Natural killer cell treated with Interleukin-12 subunit alpha and Interleukin-12 subunit beta and Interleukin-15 and Interleukin-18, amount 100 ng/mL, for 72 hours (primary cell): Measurements from ENCODE around the gene GLRX3. TPM values are rescaled to one million over a fixed set of nuclear protein-coding genes. Genes with fewer than 3 reads are reported as not detected.
A peak's percentile ranks its signal among the peaks of the same experiment; 100 is the strongest.
"Not testable (repeated sequence)": the region's sequence is repeated elsewhere in the genome, so short reads cannot be mapped to it uniquely, and the experiment has no call there.

Source experiments
- ATAC-seq, 2 donors: fragments of 150-1000 bp; cut with Tn5 transposase in 1 of 2; sonication (Bioruptor Pico), chemical (Tn5 transposase) in 1 of 2; 2 replicates each; pipeline ENCODE4 v1.10.0; 2021
- DNase-seq: peaks from one replicate; pipeline ENCODE4 v3.0.0; 2022; ENCODE audit warnings: low spot score
- H3K27ac Mint-ChIP-seq, 2 donors: 1 replicate in 1 of 2; 2 replicates in 1 of 2; pipeline ENCODE4 v1.8.0; 2022; ENCODE audit warnings: mixed read lengths in 2 of 2, mild to moderate bottlenecking in 1 of 2, moderate library complexity in 1 of 2
- H3K27me3 Mint-ChIP-seq, 2 donors: 1 replicate in 1 of 2; 2 replicates in 1 of 2; pipeline ENCODE4 v1.8.0; 2022; ENCODE audit warnings: mixed read lengths in 2 of 2
- H3K36me3 Mint-ChIP-seq: one replicate; pipeline ENCODE4 v1.8.0; 2022; ENCODE audit warnings: mixed read lengths
- H3K4me1 Mint-ChIP-seq, 2 donors: 1 replicate in 1 of 2; 2 replicates in 1 of 2; pipeline ENCODE4 v1.8.0; 2022; ENCODE audit warnings: low read depth in 2 of 2, mixed read lengths in 2 of 2, mild to moderate bottlenecking in 1 of 2
- H3K4me3 Mint-ChIP-seq: one replicate; pipeline ENCODE4 v1.8.0; 2022; ENCODE audit warnings: mixed read lengths
- H3K9me3 Mint-ChIP-seq: 2 replicates; pipeline ENCODE4 v1.8.0; 2022; ENCODE audit warnings: mixed read lengths
- total RNA-seq, 2 donors: library from RNA; stranded (reverse); gene quantifications; one replicate each; pipeline ENCODE4 v1.2.3, GENCODE V29; 2022

Gene GLRX3
- 100 to 1,000 TPM in 1 of 2 donors, 10 to 100 TPM in 1; 95.0 to 103 TPM for total RNA-seq

- peak within 1 kb of the TSS; percentile 84 for H3K4me3 Mint-ChIP-seq
- peaks cover 6% of the 10 kb centered on the region for H3K36me3 Mint-ChIP-seq
- DNase-seq, result peak; percentile 89
- peak; percentile 93 to 96 for ATAC-seq
- peaks cover 24 to 28% of the 10 kb centered on the region in 2 donors for H3K4me1 Mint-ChIP-seq
- H3K27me3 Mint-ChIP-seq, result peaks cover 0 to 5% of the 10 kb centered on the region in 2 donors
- H3K9me3 Mint-ChIP-seq, result no peaks in the 10 kb centered on the region
- peak within 1 kb of the TSS; percentile 47 to 73 for H3K27ac Mint-ChIP-seq
Measured at GRCh38 chr10:130136226-130137089, at the start of gene GLRX3. Gene GLRX3 (plus strand): TSS chr10:130136391. CDS start chr10:130136421, 30 bp downstream.

DNA sequence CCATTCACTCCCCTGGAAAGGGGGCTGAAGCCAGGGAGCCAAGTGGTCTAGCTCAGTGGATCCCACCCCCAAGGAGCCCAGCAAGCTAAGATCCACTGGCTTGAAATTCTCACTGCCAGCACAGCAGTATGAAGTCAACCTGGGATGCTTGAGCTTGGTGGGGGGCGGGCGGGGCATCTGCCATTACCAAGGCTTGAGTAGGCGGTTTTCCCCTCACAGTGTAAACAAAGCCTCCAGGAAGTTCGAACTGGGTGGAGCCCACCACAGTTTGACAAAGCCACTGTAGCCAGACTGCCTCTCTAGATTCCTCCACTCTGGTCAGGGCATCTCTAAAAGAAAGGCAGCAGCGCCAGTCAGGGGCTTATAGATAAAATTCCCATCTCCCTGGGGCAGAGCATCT lies 45.6 kb upstream of the GLRX3 start:
- Mint-ChIP-seq H3K9me3 (peaks cover 16% of the 10 kb centered on the region), H3K36me3 (peaks cover 33% of the 10 kb centered on the region)
- not testable (repeated sequence) for H3K4me1 Mint-ChIP-seq, H3K27ac Mint-ChIP-seq, H3K27me3 Mint-ChIP-seq, ATAC-seq, H3K4me3 Mint-ChIP-seq, DNase-seq

- no peaks in the 10 kb centered on the region for H3K9me3 Mint-ChIP-seq
- H3K27ac Mint-ChIP-seq, result no peak overlapping the region
- H3K4me1 Mint-ChIP-seq, result no peaks in the 10 kb centered on the region
- no peak for ATAC-seq
- peaks cover 6% of the 10 kb centered on the region for H3K36me3 Mint-ChIP-seq
- no peak overlapping the region for H3K4me3 Mint-ChIP-seq
- DNase-seq, result no peak
- H3K27me3 Mint-ChIP-seq, result no peaks in the 10 kb centered on the region
Measured at GRCh38 chr10:130099344-130099743, 36.8 kb upstream of the GLRX3 start.

GRCh38 chr10:130105724-130106123 lies 30.5 kb upstream of the GLRX3 start:
- DNase-seq (no peak), ATAC-seq (no peak)
- no peak overlapping the region for H3K4me3 Mint-ChIP-seq
- H3K27me3 Mint-ChIP-seq, result no peaks in the 10 kb centered on the region
- H3K36me3 Mint-ChIP-seq, result no peaks in the 10 kb centered on the region
- peaks cover 16 to 31% of the 10 kb centered on the region in 2 donors for H3K4me1 Mint-ChIP-seq
- no peaks in the 10 kb centered on the region for H3K9me3 Mint-ChIP-seq
- H3K27ac Mint-ChIP-seq, result no peak overlapping the region

DNA sequence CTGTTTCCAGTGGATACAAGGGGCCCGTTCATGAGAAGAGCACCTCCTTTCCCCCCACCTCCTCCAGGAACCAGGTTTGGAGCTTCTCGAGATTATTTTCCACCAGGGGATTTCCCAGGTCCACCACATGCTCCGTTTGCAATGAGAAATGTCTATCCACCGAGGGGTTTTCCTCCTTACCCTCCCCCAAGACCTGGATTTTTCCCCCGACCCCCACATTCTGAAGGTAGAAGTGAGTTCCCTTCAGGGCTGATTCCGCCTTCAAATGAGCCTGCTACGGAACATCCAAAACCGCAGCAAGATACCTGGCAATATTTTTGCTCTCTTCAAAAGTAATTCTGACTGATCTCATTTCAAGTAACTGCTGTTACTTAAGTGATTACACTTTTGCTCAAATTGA lies 28.0 kb upstream of the GLRX3 start:
- H3K36me3 Mint-ChIP-seq, H3K9me3 Mint-ChIP-seq, ATAC-seq, H3K27me3 Mint-ChIP-seq, DNase-seq: not testable (repeated sequence)
- H3K4me3 Mint-ChIP-seq, result peak overlapping the region; percentile 48
- peaks cover 27 to 40% of the 10 kb centered on the region in 2 donors for H3K4me1 Mint-ChIP-seq
- peak overlapping the region; percentile 45 to 90 for H3K27ac Mint-ChIP-seq

DNA sequence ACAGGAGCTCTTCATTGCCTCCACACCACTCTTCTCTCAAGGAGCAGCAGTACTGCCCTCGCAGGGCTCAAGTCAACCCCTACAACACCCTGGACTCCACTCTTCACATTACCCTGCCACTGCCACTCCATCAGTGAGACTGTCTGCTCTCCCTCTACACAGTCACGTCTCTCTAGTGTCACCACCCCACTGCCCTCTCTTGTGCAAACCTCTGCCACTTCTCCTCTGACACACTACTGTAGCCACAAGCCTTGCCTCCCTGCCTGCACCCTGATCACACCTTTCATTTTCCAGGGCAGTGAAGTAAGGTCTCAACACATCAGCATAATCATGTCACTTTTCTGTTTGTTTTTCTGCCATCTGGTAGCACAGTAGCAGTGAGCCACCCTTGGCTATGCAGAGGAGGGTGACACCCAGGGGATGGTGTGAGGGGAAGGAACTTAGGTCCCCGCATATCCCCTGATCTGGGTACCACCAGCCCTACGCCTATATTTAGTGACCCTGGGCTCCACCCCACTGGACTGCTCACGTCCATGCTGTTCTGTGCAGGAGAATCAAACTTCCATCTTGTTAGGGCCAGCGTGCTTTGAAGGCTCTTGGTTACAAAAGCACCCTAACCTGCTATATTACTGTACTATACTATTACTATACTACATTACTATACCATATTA lies 27.1 kb upstream of the GLRX3 start:
- peak overlapping the region in 1 of 2 donors; percentile 90 for H3K27ac Mint-ChIP-seq
- H3K4me3 Mint-ChIP-seq, result peak overlapping the region; percentile 99
- H3K36me3 Mint-ChIP-seq, result no peaks in the 10 kb centered on the region
- H3K27me3 Mint-ChIP-seq, result no peaks in the 10 kb centered on the region
- peaks cover 27 to 40% of the 10 kb centered on the region in 2 donors for H3K4me1 Mint-ChIP-seq
- ATAC-seq, result no peak
- no peaks in the 10 kb centered on the region for H3K9me3 Mint-ChIP-seq
- no peak for DNase-seq

GRCh38 chr10:130109796-130110245 lies 26.4 kb upstream of the GLRX3 start:
- DNase-seq (no peak), ATAC-seq (no peak)
- Mint-ChIP-seq H3K27me3 (no peaks in the 10 kb centered on the region), H3K9me3 (no peaks in the 10 kb centered on the region), H3K4me3 (peak overlapping the region; percentile 99), H3K36me3 (no peaks in the 10 kb centered on the region), H3K4me1 (peaks cover 27 to 40% of the 10 kb centered on the region in 2 donors), H3K27ac (peak overlapping the region; percentile 90 to 94)

GRCh38 chr10:130110246-130111112 lies 25.7 kb upstream of the GLRX3 start, which contains the start of gene C10orf143:
Gene C10orf143 (minus strand): TSS chr10:130110830. CDS start chr10:130110772, 58 bp downstream.
- Mint-ChIP-seq H3K36me3 (no peaks in the 10 kb centered on the region), H3K4me1 (peaks cover 27 to 40% of the 10 kb centered on the region in 2 donors), H3K9me3 (no peaks in the 10 kb centered on the region), H3K4me3 (peak within 1 kb of the TSS; percentile 99), H3K27me3 (no peaks in the 10 kb centered on the region), H3K27ac (peak within 1 kb of the TSS; percentile 90 to 94)
- peak; percentile 99 for DNase-seq
- peak; percentile 93 to 94 for ATAC-seq

DNA sequence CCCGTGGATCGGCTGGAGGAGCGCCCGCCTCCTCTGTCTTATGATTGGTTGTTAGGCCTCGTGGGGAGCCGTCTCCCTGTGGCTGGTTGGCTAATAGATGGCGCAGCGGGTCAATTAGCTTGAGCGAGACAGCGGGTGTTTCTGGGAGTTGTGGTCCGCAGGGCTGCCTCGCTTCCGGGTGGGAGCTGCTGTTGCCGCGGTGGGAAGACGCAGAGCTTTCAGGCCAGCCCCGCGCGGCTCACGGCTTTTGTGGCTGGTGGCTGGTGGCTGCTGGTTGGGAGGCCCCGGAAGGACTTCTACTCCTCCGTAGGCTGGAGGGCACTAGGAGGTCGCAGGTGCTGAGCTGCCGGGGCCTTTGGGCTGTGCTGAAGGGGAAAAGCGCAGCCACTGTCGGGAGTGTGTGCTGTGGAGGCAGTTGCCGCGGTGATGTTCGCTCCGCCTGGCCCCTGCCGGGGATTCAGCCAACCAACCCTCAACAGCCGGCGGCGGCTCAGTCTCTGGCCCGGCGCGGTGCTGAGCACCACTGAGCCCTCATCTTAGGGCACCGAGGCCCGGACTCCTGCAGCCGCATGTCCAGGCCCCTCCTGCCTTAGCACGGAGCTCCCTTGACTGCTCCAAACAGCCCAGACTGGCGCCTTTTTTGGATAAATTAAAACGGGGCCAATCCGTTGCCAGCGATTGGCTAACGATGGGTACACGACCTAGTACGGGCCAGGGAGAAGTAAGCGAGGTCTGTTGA lies 24.9 kb upstream of the GLRX3 start:
- peak; percentile 96 for DNase-seq
- Mint-ChIP-seq H3K9me3 (no peaks in the 10 kb centered on the region), H3K4me3 (peak overlapping the region; percentile 99), H3K27me3 (no peaks in the 10 kb centered on the region), H3K36me3 (no peaks in the 10 kb centered on the region), H3K27ac (peak overlapping the region; percentile 90 to 94), H3K4me1 (peaks cover 27 to 37% of the 10 kb centered on the region in 2 donors)
- ATAC-seq, result peak; percentile 90 to 92

DNA sequence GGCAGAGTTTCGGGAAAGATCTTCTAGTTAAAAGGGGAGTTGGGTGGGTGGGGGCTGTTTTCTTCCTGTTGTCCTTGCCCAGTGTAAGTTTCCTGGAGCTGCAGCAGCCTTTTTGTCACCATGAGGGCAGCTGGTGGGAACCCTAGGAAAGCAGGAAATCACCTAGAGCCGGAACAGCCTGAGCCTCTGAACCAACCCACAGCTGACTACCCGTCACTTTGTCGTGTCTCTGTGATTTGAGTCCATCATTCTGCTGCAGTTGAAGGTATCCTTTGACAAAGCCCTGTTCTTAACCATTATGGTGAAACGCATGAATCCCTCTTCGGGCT lies 24.4 kb upstream of the GLRX3 start:
- Mint-ChIP-seq H3K27ac (peak overlapping the region; percentile 90 to 94), H3K36me3 (no peaks in the 10 kb centered on the region), H3K4me1 (peaks cover 27 to 32% of the 10 kb centered on the region in 2 donors), H3K4me3 (peak overlapping the region; percentile 99), H3K9me3 (no peaks in the 10 kb centered on the region), H3K27me3 (no peaks in the 10 kb centered on the region)
- DNase-seq (no peak), ATAC-seq (no peak)

- Mint-ChIP-seq H3K27me3 (no peaks in the 10 kb centered on the region), H3K4me1 (peaks cover 26 to 27% of the 10 kb centered on the region in 2 donors), H3K27ac (no peak overlapping the region), H3K9me3 (no peaks in the 10 kb centered on the region), H3K4me3 (no peak overlapping the region), H3K36me3 (no peaks in the 10 kb centered on the region)
- ATAC-seq, result no peak
- no peak for DNase-seq
Measured at GRCh38 chr10:130112821-130113220, 23.4 kb upstream of the GLRX3 start.

GRCh38 chr10:130116942-130117341 lies 19.2 kb upstream of the GLRX3 start:
- not testable (repeated sequence) for H3K4me3 Mint-ChIP-seq, DNase-seq, H3K27me3 Mint-ChIP-seq, H3K36me3 Mint-ChIP-seq, H3K9me3 Mint-ChIP-seq, ATAC-seq, H3K4me1 Mint-ChIP-seq, H3K27ac Mint-ChIP-seq

- not testable (repeated sequence) for H3K9me3 Mint-ChIP-seq, H3K36me3 Mint-ChIP-seq, H3K4me3 Mint-ChIP-seq, ATAC-seq, H3K27me3 Mint-ChIP-seq, DNase-seq, H3K27ac Mint-ChIP-seq, H3K4me1 Mint-ChIP-seq
Measured at GRCh38 chr10:130117535-130117934, 18.7 kb upstream of the GLRX3 start.
